Loucy (cell line): ENCODE results near the gene ECEL1.
"Not testable (repeated sequence)": the region's sequence is repeated elsewhere in the genome, so short reads cannot be mapped to it uniquely, and the experiment has no call there.

Source experiments
- EZH2phosphoT487 ChIP-seq: fragments of 200-600 bp; IDR thresholded peaks from 2 replicates; pipeline ENCODE4 v1.6.1; 2018; ENCODE audit warnings: antibody characterized with exemption, mild to moderate bottlenecking, moderate library complexity, borderline replicate concordance
- TF ChIP-seq, protein P1 (sequence below): fragments of 200-600 bp; sonication (generic); conservative IDR thresholded peaks from 2 replicates; pipeline ENCODE4 v1.5.1; 2014; ENCODE audit warnings: mild to moderate bottlenecking, antibody characterized with exemption, low read length

DNA sequence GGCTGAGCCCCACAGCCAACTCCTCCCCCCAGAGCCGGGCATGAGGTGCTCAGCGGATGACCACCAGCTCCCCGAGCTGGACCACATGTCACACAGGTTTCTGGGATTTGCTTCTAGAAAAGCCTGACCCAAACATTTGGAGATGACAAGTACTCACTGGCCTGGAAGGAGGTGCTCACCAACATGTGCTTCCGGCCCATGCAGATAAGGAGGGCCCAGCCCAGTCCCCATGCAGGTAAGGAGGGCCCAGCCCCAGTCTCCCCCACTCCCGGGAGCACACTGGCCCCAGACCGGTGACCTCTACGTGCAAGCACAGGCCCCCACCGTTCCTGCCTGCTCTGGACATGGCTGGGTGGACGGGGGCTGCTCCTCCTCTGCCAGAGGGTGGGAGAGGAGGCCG, 45.7 kb downstream of the ECEL1 start:
- not testable (repeated sequence) for TF ChIP-seq EZH2phosphoT487
- TF ChIP-seq, protein P1, sequence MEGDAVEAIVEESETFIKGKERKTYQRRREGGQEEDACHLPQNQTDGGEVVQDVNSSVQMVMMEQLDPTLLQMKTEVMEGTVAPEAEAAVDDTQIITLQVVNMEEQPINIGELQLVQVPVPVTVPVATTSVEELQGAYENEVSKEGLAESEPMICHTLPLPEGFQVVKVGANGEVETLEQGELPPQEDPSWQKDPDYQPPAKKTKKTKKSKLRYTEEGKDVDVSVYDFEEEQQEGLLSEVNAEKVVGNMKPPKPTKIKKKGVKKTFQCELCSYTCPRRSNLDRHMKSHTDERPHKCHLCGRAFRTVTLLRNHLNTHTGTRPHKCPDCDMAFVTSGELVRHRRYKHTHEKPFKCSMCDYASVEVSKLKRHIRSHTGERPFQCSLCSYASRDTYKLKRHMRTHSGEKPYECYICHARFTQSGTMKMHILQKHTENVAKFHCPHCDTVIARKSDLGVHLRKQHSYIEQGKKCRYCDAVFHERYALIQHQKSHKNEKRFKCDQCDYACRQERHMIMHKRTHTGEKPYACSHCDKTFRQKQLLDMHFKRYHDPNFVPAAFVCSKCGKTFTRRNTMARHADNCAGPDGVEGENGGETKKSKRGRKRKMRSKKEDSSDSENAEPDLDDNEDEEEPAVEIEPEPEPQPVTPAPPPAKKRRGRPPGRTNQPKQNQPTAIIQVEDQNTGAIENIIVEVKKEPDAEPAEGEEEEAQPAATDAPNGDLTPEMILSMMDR = not testable (repeated sequence)
